Stimulated activated naive CD8-positive, alpha-beta T cell treated with anti-CD3 and anti-CD28 coated beads, Interleukin-15, Interleukin-2, amounts not matched to agents 100 ng/mL and 50 ng/mL, for 24 hours (primary cell): ENCODE data around the gene ZNF354C.

ENCODE experiments used
- H3K27ac Mint-ChIP-seq: one replicate; pipeline ENCODE4 v1.8.0; 2021; ENCODE audit warnings: mild to moderate bottlenecking, mixed read lengths
- H3K27me3 Mint-ChIP-seq: one replicate; pipeline ENCODE4 v1.8.0; 2021; ENCODE audit warnings: mixed read lengths
- H3K36me3 Mint-ChIP-seq: one replicate; pipeline ENCODE4 v1.8.0; 2021; ENCODE audit warnings: low read depth, mixed read lengths
- H3K4me1 Mint-ChIP-seq: one replicate; pipeline ENCODE4 v1.8.0; 2021; ENCODE audit warnings: low read depth, mixed read lengths
- H3K4me3 Mint-ChIP-seq: one replicate; pipeline ENCODE4 v1.8.0; 2021; ENCODE audit warnings: mild to moderate bottlenecking, mixed read lengths
- H3K9me3 Mint-ChIP-seq: one replicate; pipeline ENCODE4 v1.8.0; 2021; ENCODE audit warnings: mixed read lengths

ZNF354C gene

DNA sequence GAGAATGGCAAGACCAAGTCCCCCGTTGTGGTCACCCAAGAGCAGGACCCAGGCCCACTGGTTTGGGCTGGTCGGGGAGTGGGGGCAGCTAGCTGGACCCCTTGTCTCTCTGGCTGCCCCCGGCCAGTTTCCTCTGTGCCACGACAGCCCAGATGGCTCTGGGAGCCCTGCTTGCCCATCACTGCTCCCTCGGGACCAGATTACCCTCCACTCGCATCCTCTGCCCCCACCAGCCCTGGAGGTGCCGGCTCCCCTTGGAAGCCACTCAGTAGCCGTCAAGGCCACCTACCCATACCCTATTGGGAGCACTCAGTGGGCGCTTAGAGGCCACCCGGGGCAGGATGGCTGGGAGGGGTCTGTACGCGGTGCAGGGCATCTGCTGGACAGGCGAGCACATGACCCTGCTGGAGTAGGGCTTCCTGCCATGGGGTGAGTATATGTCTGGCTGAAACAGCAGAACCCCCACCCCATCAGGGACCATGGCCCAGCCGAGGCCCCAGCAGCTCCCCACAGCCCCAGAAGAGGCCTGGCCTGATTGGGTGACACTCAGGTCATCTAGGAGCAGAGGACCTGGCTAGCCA is 70.0 kb downstream of the ZNF354C start:
- Mint-ChIP-seq H3K4me1 (no peaks in the 10 kb centered on the region), H3K27ac (no peak overlapping the region), H3K9me3 (no peaks in the 10 kb centered on the region), H3K27me3 (no peaks in the 10 kb centered on the region), H3K36me3 (no peaks in the 10 kb centered on the region), H3K4me3 (no peak overlapping the region)

DNA sequence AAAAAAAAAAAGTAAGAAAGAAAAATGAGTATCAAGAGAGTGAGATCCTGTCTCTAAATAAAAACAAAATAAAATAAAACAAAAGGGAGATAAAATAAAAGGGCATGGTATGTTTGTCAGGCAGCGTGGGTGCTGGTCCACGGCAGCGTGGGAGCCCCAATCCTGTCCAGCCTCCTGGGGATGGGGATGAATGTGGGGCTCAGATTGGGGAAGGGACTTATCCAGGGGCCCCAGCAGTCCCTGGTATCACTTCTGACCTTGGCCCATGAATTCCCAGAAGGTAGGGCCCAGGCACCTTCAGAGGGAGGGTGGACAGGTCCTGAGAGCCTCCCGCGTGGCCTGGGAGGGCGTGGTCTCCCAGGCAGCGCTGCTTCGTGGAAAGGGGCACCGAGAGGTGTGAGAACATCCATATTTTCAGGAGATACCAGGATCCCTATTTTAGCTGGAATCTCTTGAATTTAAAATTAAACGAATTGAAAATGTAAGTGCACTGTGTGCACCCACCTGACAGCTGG is 71.2 kb downstream of the ZNF354C start:
- Mint-ChIP-seq H3K27me3 (no peaks in the 10 kb centered on the region), H3K4me3 (no peak overlapping the region), H3K4me1 (no peaks in the 10 kb centered on the region), H3K36me3 (no peaks in the 10 kb centered on the region), H3K27ac (no peak overlapping the region), H3K9me3 (no peaks in the 10 kb centered on the region)

DNA sequence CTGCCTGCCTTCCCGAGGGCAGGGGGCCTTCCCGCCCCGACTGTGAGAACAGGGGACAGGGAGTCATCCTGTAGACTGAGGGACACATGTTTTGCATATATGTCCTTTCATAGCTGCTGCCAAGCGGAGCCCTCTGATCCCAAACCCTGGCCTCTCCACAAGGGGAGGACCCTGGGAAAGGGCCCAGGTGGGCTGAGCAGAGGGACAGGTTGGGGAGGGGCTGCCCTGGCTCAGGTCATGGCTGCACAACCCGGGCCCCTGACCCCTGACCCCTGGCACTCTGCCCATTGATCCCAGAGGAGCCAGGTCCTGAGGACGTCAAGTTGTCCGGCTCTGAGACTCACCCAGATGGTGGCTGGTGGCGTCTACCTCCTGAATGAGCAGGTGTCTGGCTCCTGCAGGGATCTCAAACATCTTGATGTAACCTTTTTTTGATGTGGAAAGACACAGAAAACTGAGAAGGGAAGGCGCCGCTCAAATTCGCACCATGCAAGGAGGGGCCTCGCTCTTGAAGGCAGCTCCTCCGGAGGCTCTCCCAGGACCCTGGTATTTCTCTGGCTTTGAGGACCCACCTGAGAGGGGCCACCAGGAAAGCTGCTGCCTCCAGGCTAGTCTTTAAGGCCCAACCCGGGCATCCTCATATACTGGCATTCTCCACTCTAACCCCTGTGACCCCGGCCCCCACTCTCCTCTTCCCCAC is 71.9 kb downstream of the ZNF354C start:
- no peaks in the 10 kb centered on the region for H3K27me3 Mint-ChIP-seq
- no peak overlapping the region for H3K4me3 Mint-ChIP-seq
- H3K36me3 Mint-ChIP-seq: no peaks in the 10 kb centered on the region
- no peaks in the 10 kb centered on the region for H3K9me3 Mint-ChIP-seq
- no peak overlapping the region for H3K27ac Mint-ChIP-seq
- no peaks in the 10 kb centered on the region for H3K4me1 Mint-ChIP-seq

- Mint-ChIP-seq H3K4me1 (no peaks in the 10 kb centered on the region), H3K4me3 (no peak overlapping the region), H3K9me3 (no peaks in the 10 kb centered on the region), H3K27me3 (no peaks in the 10 kb centered on the region), H3K36me3 (no peaks in the 10 kb centered on the region), H3K27ac (no peak overlapping the region)
Observed at GRCh38 chr5:179132586-179133355, 72.6 kb downstream of the ZNF354C start.
